Measurements from ENCODE around the gene DNAJB4. TPM values are rescaled to one million over a fixed set of nuclear protein-coding genes. Genes with fewer than 3 reads are reported as not detected.

The DNAJB4 gene
- total and polyA plus RNA-seq, 2 of the 13 experiments (the other 11 are each of a cell fraction or from before 2014, with no cell fraction given), result 4.4 to 18.6 TPM

- ATAC-seq (no peak), DNase-seq (ENCODE audit: low spot score) (no peak), FAIRE-seq (no peak)
- H3K4me3 ChIP-seq (replicated peaks in 1 of 3; ENCODE audit: insufficient read depth in 1 of 3, low read depth in 2 of 3, low read length in 3 of 3), result peak overlapping the region; percentile 79 to 100 (median 90); a peak in 5 of 6 replicates
- no peak overlapping the region for H2AFZ ChIP-seq (ENCODE audit: low read length)
- BruUV-seq (replicated peaks), result no TSS peak
- no peaks in the 10 kb centered on the region for H3K9me3 ChIP-seq (ENCODE audit: low read length)
- ChIA-PET CTCF (ENCODE audit: low intra/inter-chr PET ratio, low total read pairs) (interaction anchor here (1.7 kb wide), 1 partner anchor 138 kb away, joined by 7 read pairs; no protein-coding TSS in a partner anchor), POLR2A (interaction anchor here (0.6 to 2.6 kb wide), 4 partner anchors 11 to 68 kb away, joined by 3 to 14 read pairs (median 4); partner anchors contain the start of gene DNAJB4)
- peak overlapping the region; percentile 90 for H3K4me2 ChIP-seq (ENCODE audit: low read depth, low read length)
- peak overlapping the region; percentile 28; the same call in 1 of the 2 replicates for H3K9ac ChIP-seq (ENCODE audit: insufficient read depth, low read depth, low read length)
- H3K27ac ChIP-seq (ENCODE audit: extremely low read length, insufficient read depth, low read length), result no peak overlapping the region
- H3K36me3 ChIP-seq (replicated peaks in 1 of 2; ENCODE audit: control insufficient read depth in 1 of 2, insufficient read depth in 2 of 2, low read length in 2 of 2), result peaks cover 4 to 16% of the 10 kb centered on the region in 2 experiments
- H3K4me1 ChIP-seq (ENCODE audit: insufficient read depth, low read length), result peaks cover 55% of the 10 kb centered on the region
- in situ Hi-C loops (cut with HindIII; ENCODE audit: extremely low pct_ligation_motif_present, low pct_unique_long_range_greater_than_20kb), result loop anchor here (10.0 kb wide), 1 partner anchor 139 kb away; no protein-coding TSS in a partner anchor
- H3K27me3 ChIP-seq (ENCODE audit: control insufficient read depth in 1 of 2, insufficient read depth in 2 of 2, low read length in 2 of 2), result no peaks in the 10 kb centered on the region; a peak in 1 of 5 replicates
- intact Hi-C loops (cut with micrococcal nuclease; ENCODE audit: unreplicated experiment), result no loop called here
- 38% methylated on average over 2 of the region's 2 CpGs for WGBS (ENCODE audit: low lambda C conversion rate)
- peaks cover 94% of the 10 kb centered on the region for H3K79me2 ChIP-seq (ENCODE audit: insufficient read depth, low read length)
- TF ChIP-seq RBFOX2 (IDR thresholded peaks at IDR 0.05; ENCODE audit: low read depth, low read length) (peak; percentile 41; the same call in 1 of the 2 replicates), ZSCAN31 (CRISPR knock-in tag; IDR thresholded peaks at IDR 0.05; ENCODE audit: low read depth) (no peak), ZMYM2 (CRISPR knock-in tag; IDR thresholded peaks at IDR 0.05) (no peak)
- H4K20me1 ChIP-seq (ENCODE audit: insufficient read depth, low read length), result peaks cover 72% of the 10 kb centered on the region
These were observed 28.8 kb upstream of the DNAJB4 start for GRCh38 chr1:77975907-77976306.

- ChIA-PET POLR2A (interaction anchor here (0.6 to 2.6 kb wide), 3 partner anchors 28 to 68 kb away, joined by 4 to 14 read pairs (median 4); partner anchors contain the start of gene DNAJB4), CTCF (ENCODE audit: low intra/inter-chr PET ratio, low total read pairs) (interaction anchor here (1.7 kb wide), 1 partner anchor 138 kb away, joined by 7 read pairs; no protein-coding TSS in a partner anchor)
- Histone ChIP-seq H4K20me1 (ENCODE audit: insufficient read depth, low read length) (peaks cover 66% of the 10 kb centered on the region), H3K9me3 (ENCODE audit: low read length) (no peaks in the 10 kb centered on the region), H3K27ac (ENCODE audit: extremely low read length, insufficient read depth, low read length) (peak overlapping the region; percentile 99), H3K36me3 (replicated peaks in 1 of 2; ENCODE audit: control insufficient read depth in 1 of 2, insufficient read depth in 2 of 2, low read length in 2 of 2) (peaks cover 4 to 10% of the 10 kb centered on the region in 2 experiments), H3K27me3 (ENCODE audit: control insufficient read depth in 1 of 2, insufficient read depth in 2 of 2, low read length in 2 of 2) (no peaks in the 10 kb centered on the region; a peak in 1 of 5 replicates), H3K9ac (ENCODE audit: insufficient read depth, low read depth, low read length) (peak overlapping the region; percentile 100), H3K4me1 (ENCODE audit: insufficient read depth, low read length) (peaks cover 58% of the 10 kb centered on the region), H2AFZ (ENCODE audit: low read length) (no peak overlapping the region), H3K4me3 (replicated peaks in 1 of 3; ENCODE audit: insufficient read depth in 1 of 3, low read depth in 2 of 3, low read length in 3 of 3) (peak overlapping the region; percentile 79 to 100 (median 90)), H3K79me2 (ENCODE audit: insufficient read depth, low read length) (peaks cover 93% of the 10 kb centered on the region), H3K4me2 (ENCODE audit: low read depth, low read length) (peak overlapping the region; percentile 90)
- TF ChIP-seq RBM22 (optimal IDR thresholded peaks at IDR 0.05; ENCODE audit: low read length) (peak; percentile 47), KAT7 (CRISPR knock-in tag; IDR thresholded peaks at IDR 0.05; ENCODE audit: borderline replicate concordance) (peak; percentile 67; the same call in 1 of the 2 replicates), TOPORS (CRISPR knock-in tag; IDR thresholded peaks at IDR 0.05) (peak; percentile 29; the same call in 1 of the 2 replicates), KLF15 (CRISPR knock-in tag; IDR thresholded peaks at IDR 0.05; ENCODE audit: borderline replicate concordance) (no peak)
- no peak for FAIRE-seq
- no peak for ATAC-seq
- in situ Hi-C loops (cut with HindIII; ENCODE audit: extremely low pct_ligation_motif_present, low pct_unique_long_range_greater_than_20kb) (loop anchor here (10.0 kb wide), 1 partner anchor 138 kb away; no protein-coding TSS in a partner anchor), intact Hi-C loops (cut with micrococcal nuclease; ENCODE audit: unreplicated experiment) (no loop called here)
- no peak for DNase-seq (ENCODE audit: low spot score)
- BruUV-seq (replicated peaks), result no TSS peak
- WGBS (ENCODE audit: low lambda C conversion rate), result 30% methylated on average over 13 of the region's 13 CpGs
These were observed 28.2 kb upstream of the DNAJB4 start for GRCh38 chr1:77976433-77977076.
